IMR-90 (cell line): Measurements from ENCODE around the gene SEPTIN10. TPM values are rescaled to one million over a fixed set of nuclear protein-coding genes. Genes with fewer than 3 reads are reported as not detected.

Source experiments
- ATAC-seq: fragments of 200-7000 bp; cut with Tn5 transposase; 2 replicates; pipeline ENCODE4 v1.9.1; 2020; ENCODE audit warnings: low read depth, mild to moderate bottlenecking, moderate library complexity
- BruUV-seq: library from RNA; stranded (reverse); fragments of 400-500 nt; replicated peaks from 2 replicates; lab custom pipeline; 2021; lab: Mats Ljungman, UMichigan
- CTCF ChIA-PET: fragments of 300-600 bp; formaldehyde crosslinking; extraction: SDS; loops from one replicate; lab custom pipeline; 2021; ENCODE audit warnings: antibody characterized with exemption; lab: Yijun Ruan, JAX
- POLR2A ChIA-PET: fragments of 300-600 bp; sonication (Branson Sonifier 250); formaldehyde crosslinking; loops from one replicate; lab custom pipeline; 2022; ENCODE audit warnings: antibody characterized with exemption; ENCODE audit not compliant: unreplicated experiment; lab: Charles Lee
- DNase-seq: peaks from one replicate; pipeline ENCODE4 v3.0.0; 2013
- H2AFZ ChIP-seq: replicated peaks from 2 replicates; pipeline ENCODE3; 2013; ENCODE audit warnings: low read length, mild to moderate bottlenecking; ENCODE audit not compliant: poor library complexity
- H2AK5ac ChIP-seq: 2 replicates; pipeline ENCODE4 v1.6.1; 2013; ENCODE audit warnings: low read depth, low read length, inconsistent platforms
- H2AK9ac ChIP-seq: replicated peaks from 2 replicates; pipeline ENCODE3; 2013; ENCODE audit warnings: mild to moderate bottlenecking, low read depth, low read length, moderate library complexity; ENCODE audit not compliant: poor library complexity
- H2BK120ac ChIP-seq: 2 replicates; pipeline ENCODE4 v1.6.1; 2013; ENCODE audit warnings: low read depth, low read length, inconsistent platforms
- H2BK15ac ChIP-seq: 3 replicates; pipeline ENCODE4 v1.6.1; 2013; ENCODE audit warnings: low read depth, low read length, inconsistent platforms
- H2BK20ac ChIP-seq: 2 replicates; pipeline ENCODE4 v1.6.1; 2013; ENCODE audit warnings: low read depth, mild to moderate bottlenecking, inconsistent platforms, low read length, moderate library complexity
- H2BK5ac ChIP-seq: 2 replicates; pipeline ENCODE4 v1.6.1; 2013; ENCODE audit warnings: mild to moderate bottlenecking, low read depth, low read length, inconsistent platforms; ENCODE audit not compliant: poor library complexity, severe bottlenecking
- H3K14ac ChIP-seq: replicated peaks from 2 replicates; pipeline ENCODE4 v1.6.1; 2013; ENCODE audit warnings: low read depth, low read length, inconsistent platforms
- H3K18ac ChIP-seq: 2 replicates; pipeline ENCODE4 v1.6.1; 2013; ENCODE audit warnings: low read depth, low read length, control low read depth
- H3K23ac ChIP-seq: 2 replicates; pipeline ENCODE4 v1.6.1; 2013; ENCODE audit warnings: low read depth, low read length, inconsistent platforms
- H3K27ac ChIP-seq: 2 replicates; pipeline ENCODE4 v1.5.1; 2013; ENCODE audit warnings: mild to moderate bottlenecking, control low read depth, low read length; ENCODE audit not compliant: insufficient read depth
- H3K27me3 ChIP-seq: 2 replicates; pipeline ENCODE4 v1.6.1; 2013; ENCODE audit warnings: low read length; ENCODE audit not compliant: control insufficient read depth, insufficient read depth
- H3K36me3 ChIP-seq: 2 replicates; pipeline ENCODE4 v1.6.1; 2013; ENCODE audit warnings: low read length, mixed read lengths; ENCODE audit not compliant: control insufficient read depth, insufficient read depth
- H3K4ac ChIP-seq: 2 replicates; pipeline ENCODE4 v1.6.1; 2013; ENCODE audit warnings: low read depth, low read length, inconsistent platforms
- H3K4me1 ChIP-seq: 2 replicates; pipeline ENCODE4 v1.6.1; 2013; ENCODE audit warnings: low read length, mixed read lengths; ENCODE audit not compliant: control insufficient read depth, insufficient read depth
- H3K4me2 ChIP-seq: 2 replicates; pipeline ENCODE4 v1.6.1; 2013; ENCODE audit warnings: low read depth, mild to moderate bottlenecking, control low read depth, low read length, moderate library complexity
- H3K4me3 ChIP-seq: 2 replicates; pipeline ENCODE4 v1.5.1; 2013; ENCODE audit warnings: low read depth, mild to moderate bottlenecking, control low read depth, low read length, moderate library complexity; ENCODE audit not compliant: insufficient read depth
- H3K56ac ChIP-seq: 2 replicates; pipeline ENCODE4 v1.6.1; 2013; ENCODE audit warnings: low read length, inconsistent platforms; ENCODE audit not compliant: insufficient read depth; ENCODE audit errors: extremely low read depth
- H3K79me1 ChIP-seq, 2 experiments: 2 replicates each; pipeline ENCODE4 v1.6.1; 2013; ENCODE audit warnings: low read length in 2 of 2, inconsistent platforms in 1 of 2, low read depth in 1 of 2
- H3K9ac ChIP-seq: 2 replicates; pipeline ENCODE4 v1.6.1; 2013; ENCODE audit warnings: low read depth, low read length, control low read depth
- H3K9me1 ChIP-seq: 2 replicates; pipeline ENCODE4 v1.6.1; 2013; ENCODE audit warnings: low read length, inconsistent platforms; ENCODE audit not compliant: insufficient read depth
- H3K9me3 ChIP-seq: 2 replicates; pipeline ENCODE4 v1.6.1; 2013; ENCODE audit warnings: low read length; ENCODE audit not compliant: control insufficient read depth, insufficient read depth
- H4K20me1 ChIP-seq: 2 replicates; pipeline ENCODE4 v1.6.1; 2013; ENCODE audit warnings: low read length, inconsistent platforms; ENCODE audit not compliant: insufficient read depth
- H4K5ac ChIP-seq: 2 replicates; pipeline ENCODE4 v1.6.1; 2013; ENCODE audit warnings: mild to moderate bottlenecking, low read depth, low read length, control low read depth
- H4K8ac ChIP-seq, 2 experiments: 2 replicates each; pipeline ENCODE4 v1.6.1; 2013; ENCODE audit warnings: low read depth in 2 of 2, low read length in 2 of 2, control low read depth in 1 of 2, inconsistent platforms in 1 of 2
- H4K91ac ChIP-seq: 2 replicates; pipeline ENCODE4 v1.6.1; 2013; ENCODE audit warnings: low read depth, low read length, inconsistent platforms; ENCODE audit not compliant: insufficient read depth
- BHLHE40 ChIP-seq: fragments of 150-350 bp; IDR thresholded peaks from 2 replicates; pipeline ENCODE4 v1.6.1; 2016; ENCODE audit warnings: mild to moderate bottlenecking, low read depth, low read length
- CEBPB ChIP-seq: IDR thresholded peaks from 2 replicates; pipeline ENCODE4 v1.6.1; 2012; ENCODE audit warnings: low read depth, low read length, improper control_type of control experiment
- FOS ChIP-seq: fragments of 150-350 bp; IDR thresholded peaks from 2 replicates; pipeline ENCODE4 v1.6.1; 2016; ENCODE audit warnings: low read depth, low read length
- MAZ ChIP-seq: IDR thresholded peaks from 2 replicates; pipeline ENCODE4 v1.6.1; 2012; ENCODE audit warnings: low read depth, mild to moderate bottlenecking, low read length, improper control_type of control experiment, moderate library complexity, borderline replicate concordance
- POLR2A ChIP-seq: IDR thresholded peaks from 2 replicates; pipeline ENCODE4 v1.6.1; 2012; ENCODE audit warnings: mild to moderate bottlenecking, low read depth, low read length
- WGBS, 2 experiments: methylation state at CpG; one replicate each; pipeline versions ENCODE4 v1.1.5 to v1.1.7; 2013; ENCODE audit warnings: missing lambda C conversion rate in 2 of 2; ENCODE audit not compliant: insufficient read length in 1 of 2; ENCODE audit errors: extremely low coverage in 2 of 2; 5-methylcytosine and 5-hydroxymethylcytosine counted together
- dilution Hi-C: fragments of 300-500 bp; cut with HindIII; formaldehyde crosslinking; loops from one replicate; pipeline ENCODE4 v1.14.3; 2018; ENCODE audit warnings: low sequenced_read_pairs; ENCODE audit not compliant: unreplicated experiment
- in situ Hi-C: fragments of 300-500 bp; cut with MboI; formaldehyde crosslinking; loops from 3 replicates; pipeline ENCODE4 v1.14.3; 2019; ENCODE audit warnings: low sequenced_read_pairs, inconsistent platforms, mixed read lengths
- intact Hi-C: fragments of 100-400 bp; cut with micrococcal nuclease; formaldehyde crosslinking; loops from 2 replicates; pipeline ENCODE4 v1.10.0; 2022
- polyA plus RNA-seq, 3 experiments: library from polyadenylated mRNA; depleted of rRNA; stranded (reverse); fragments of >200 nt; gene quantifications; 2 replicates each; pipeline ENCODE4 v1.2.3, GENCODE V29; 2012; ENCODE audit warnings: low replicate concordance in 1 of 3
- total RNA-seq: library from RNA; depleted of rRNA; stranded (reverse); fragments of >200 nt; gene quantifications from 2 replicates; pipeline ENCODE4 v1.2.3, GENCODE V29; 2012

The SEPTIN10 gene
- total and polyA plus RNA-seq, 2 of the 4 experiments (the other 2 are of a cell fraction): 55.4 to 82.6 TPM

DNA sequence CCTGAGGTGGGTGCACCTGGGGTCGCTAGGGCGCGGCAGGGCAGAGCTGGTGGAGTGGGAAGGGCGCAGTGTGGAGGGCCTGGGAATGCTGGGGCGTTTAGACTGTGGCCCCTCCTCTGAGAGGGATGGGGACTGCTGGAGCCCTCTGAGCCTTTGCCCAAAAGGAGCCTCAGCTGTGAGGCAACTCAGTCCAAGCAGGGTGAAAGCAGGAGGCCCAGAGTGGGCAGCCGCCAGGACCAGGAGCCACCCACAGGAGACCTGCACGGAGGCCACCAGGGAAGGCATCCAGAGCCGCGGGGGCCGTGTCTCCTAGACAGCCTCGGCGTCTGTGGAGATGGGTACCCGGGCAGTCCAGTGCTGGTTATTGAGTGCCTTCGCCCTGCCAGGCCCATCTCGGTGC is 114.9 kb downstream of the SEPTIN10 start:
- WGBS, 2 experiments: 100% methylated on average over 5 of the region's 15 CpGs; no CpG with 5 or more reads in 1 of the 2 experiments
- Histone ChIP-seq H4K20me1 (peaks cover 9% of the 10 kb centered on the region; the same call in 1 of the 2 replicates), H3K4ac (peak overlapping the region; percentile 84), H2AK5ac (peak overlapping the region; percentile 80), H3K9me1 (peaks cover 23% of the 10 kb centered on the region), H4K91ac (peak overlapping the region; percentile 77), H3K4me1 (peaks cover 14% of the 10 kb centered on the region), H3K27me3 (no peaks in the 10 kb centered on the region), H3K9ac (no peak overlapping the region), H3K56ac (no peak overlapping the region), H2BK15ac (no peak overlapping the region; the same call in 2 of the 3 replicates), H3K4me2 (no peak overlapping the region), H3K9me3 (no peaks in the 10 kb centered on the region), H2AFZ (peak overlapping the region; percentile 33), H3K79me1 (peaks cover 0 to 32% of the 10 kb centered on the region in 2 experiments; a peak in 2 of 4 replicates), H2AK9ac (no peak overlapping the region), H2BK120ac (peak overlapping the region; percentile 75), H4K8ac (0 out of 4 replicates have a peak overlapping the region, but pooled peaks of 1 of the 2 experiments have one; percentile 35), H3K23ac (no peak overlapping the region), H3K14ac (no peak overlapping the region), H3K4me3 (no peak overlapping the region), H3K18ac (no peak overlapping the region; the same call in 1 of the 2 replicates), H2BK20ac (peak overlapping the region; percentile 16; the same call in 1 of the 2 replicates), H3K27ac (no peak overlapping the region), H2BK5ac (no peak overlapping the region), H3K36me3 (peaks cover 23% of the 10 kb centered on the region), H4K5ac (peak overlapping the region; percentile 12; the same call in 1 of the 2 replicates)
- ChIA-PET POLR2A (no interaction called here), CTCF (interaction anchor here (1.5 kb wide), 1 partner anchor 11 kb away, joined by 4 read pairs; no protein-coding TSS in a partner anchor)
- ATAC-seq: no peak
- TF ChIP-seq BHLHE40: no peak
- no peak for TF ChIP-seq MAZ
- no peak for TF ChIP-seq CEBPB
- no peak for TF ChIP-seq FOS
- no peak for TF ChIP-seq POLR2A
- intact Hi-C loops (loop anchor here (5.0 kb wide), 1 partner anchor 177 kb away; no protein-coding TSS in a partner anchor), in situ Hi-C loops (no loop called here), dilution Hi-C loops (no loop called here)
- BruUV-seq: no TSS peak
- DNase-seq: no peak
